Left renal cortex interstitium (tissue), 4 donors: ENCODE data around the gene TUBA3E. TPM values are rescaled to one million over a fixed set of nuclear protein-coding genes. Genes with fewer than 3 reads are reported as not detected.
"Not testable (repeated sequence)": the region's sequence is repeated elsewhere in the genome, so short reads cannot be mapped to it uniquely, and the experiment has no call there.

Experiments
- DNase-seq, 4 donors: peaks; one replicate each; pipeline ENCODE4 v3.0.0-alpha.2; 2013; ENCODE audit warnings: low read depth in 4 of 4, low spot score in 2 of 4, missing footprints in 1 of 4
- polyA plus RNA-seq, 4 donors: library from polyadenylated mRNA; unstranded; fragments of 120-200 nt; gene quantifications; one replicate each; pipeline ENCODE4 v1.2.1, GENCODE V29; 2013; ENCODE audit not compliant: insufficient read length in 4 of 4

TUBA3E gene
- polyA plus RNA-seq, 4 donors, result 0.11 to 0.26 TPM; not detected in 2

DNA sequence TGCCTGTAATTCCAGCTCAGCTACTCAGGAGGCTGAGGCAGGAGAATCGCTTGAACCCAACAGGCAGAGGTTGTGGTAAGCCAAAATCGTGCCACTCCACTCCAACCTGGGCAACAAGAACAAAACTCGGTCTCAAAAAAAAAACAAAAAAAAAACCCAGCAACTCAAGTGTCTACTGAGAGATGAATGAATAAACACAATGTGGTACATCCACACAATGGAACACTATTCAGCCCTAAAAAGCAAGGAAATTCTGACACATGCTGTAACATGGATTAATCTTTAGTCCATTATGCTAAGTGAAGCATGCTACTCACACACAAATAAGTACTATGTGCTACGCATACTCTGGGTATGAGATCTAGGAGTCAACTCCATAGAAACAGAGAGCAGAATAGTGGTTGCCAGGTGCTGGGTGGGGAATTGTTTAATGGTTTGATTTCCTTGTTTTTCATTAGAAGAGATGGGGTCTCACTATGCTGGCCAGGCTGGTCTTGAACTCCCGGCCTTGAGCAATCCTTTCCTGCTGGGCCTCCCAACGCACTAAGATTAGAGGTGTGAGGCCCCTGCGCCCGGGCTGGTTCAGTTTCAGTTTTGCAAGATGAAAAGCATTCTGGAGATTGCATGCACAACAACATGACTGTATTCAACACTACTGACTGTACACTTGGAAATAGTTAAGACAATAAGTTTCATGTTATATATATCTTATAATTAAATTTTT lies 32.8 kb downstream of the TUBA3E start:
- no peak for DNase-seq

DNA sequence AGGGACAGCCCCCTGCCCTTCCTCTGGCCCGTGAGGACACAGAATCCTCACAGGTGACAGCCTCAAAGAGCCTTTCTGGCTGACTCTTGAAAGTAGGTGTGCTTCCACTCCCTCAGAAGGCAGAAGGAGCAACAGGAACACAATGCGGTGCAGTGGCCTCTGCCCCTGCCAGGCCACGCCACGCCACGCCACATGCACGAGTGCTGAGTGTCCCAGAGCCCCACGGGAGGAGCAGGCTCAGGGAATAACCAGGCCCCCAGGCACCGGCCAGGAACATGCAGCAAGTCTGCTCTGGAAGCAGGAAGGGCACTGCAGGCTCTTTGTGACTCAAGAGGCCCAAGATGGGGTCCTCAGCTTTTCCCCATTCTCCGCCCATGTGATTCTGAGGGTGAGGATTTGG lies 35.3 kb downstream of the TUBA3E start:
- DNase-seq, result no peak

DNA sequence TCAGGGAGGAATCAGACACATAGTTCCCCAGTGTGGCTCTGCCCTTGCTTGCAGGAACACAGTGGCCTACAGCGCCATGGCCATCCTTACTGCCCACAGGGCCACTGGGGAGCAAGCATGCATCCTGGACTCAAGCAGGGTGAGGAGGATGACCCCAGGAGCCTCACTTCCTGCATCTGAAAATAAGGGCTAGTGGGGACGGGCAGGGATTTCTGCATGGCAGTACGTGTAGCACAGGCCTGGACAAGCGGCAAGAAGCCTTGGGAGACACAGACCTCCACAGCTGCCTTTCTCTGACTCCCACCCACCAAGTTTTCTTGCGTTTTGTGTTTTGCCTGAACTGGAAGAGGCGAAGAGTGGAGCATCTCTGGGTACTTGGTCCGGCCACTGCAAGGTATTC lies 35.8 kb downstream of the TUBA3E start:
- DNase-seq, result not testable (repeated sequence)

GRCh38 chr2:130160838-130161705 lies 37.2 kb downstream of the TUBA3E start:
- not testable (repeated sequence) for DNase-seq

GRCh38 chr2:130160131-130160530 lies 38.1 kb downstream of the TUBA3E start:
- DNase-seq, result no peak

DNA sequence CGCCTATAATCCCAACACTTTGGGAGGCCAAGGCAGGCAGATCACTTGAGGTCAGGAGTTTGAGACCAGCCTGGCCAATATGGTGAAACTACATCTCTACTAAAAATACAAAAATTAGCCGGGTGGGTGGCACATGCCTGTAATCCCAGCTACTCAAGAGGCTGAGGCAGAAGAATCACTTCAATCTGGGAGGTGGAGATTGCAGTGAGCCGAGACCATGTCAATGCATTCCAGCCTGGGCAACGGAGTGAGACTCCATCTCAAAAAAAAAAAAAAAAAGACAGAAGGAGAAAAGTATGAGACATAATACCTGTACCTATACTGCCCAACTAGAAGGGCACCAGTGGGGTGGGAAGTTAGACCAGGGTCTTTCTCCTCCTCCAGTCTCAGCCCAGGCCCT lies 38.9 kb downstream of the TUBA3E start:
- not testable (repeated sequence) for DNase-seq

GRCh38 chr2:130158631-130159030 lies 39.6 kb downstream of the TUBA3E start:
- no peak for DNase-seq

GRCh38 chr2:130157825-130158514 lies 40.3 kb downstream of the TUBA3E start:
- not testable (repeated sequence) for DNase-seq

- not testable (repeated sequence) for DNase-seq
Measured at GRCh38 chr2:130157354-130157753, 40.9 kb downstream of the TUBA3E start.

DNA sequence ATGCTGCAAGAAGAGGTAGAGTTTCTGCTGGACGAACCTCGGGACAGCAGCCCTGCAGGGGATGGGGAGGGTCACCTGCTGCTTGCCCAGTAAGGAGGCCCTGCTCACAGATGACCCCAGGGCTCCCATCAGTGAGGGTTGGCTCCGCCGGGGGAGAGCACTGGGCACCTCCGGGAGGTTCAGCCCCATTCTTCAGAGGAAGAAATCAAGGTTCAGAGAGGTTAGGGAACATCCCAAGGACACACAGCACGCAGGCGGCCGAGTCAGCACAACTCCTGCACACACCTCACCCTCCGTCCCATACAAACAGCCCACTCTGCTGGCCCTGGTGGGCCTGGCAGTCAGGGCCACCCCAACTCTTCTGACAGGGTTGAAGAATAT lies 41.6 kb downstream of the TUBA3E start:
- no peak for DNase-seq

DNA sequence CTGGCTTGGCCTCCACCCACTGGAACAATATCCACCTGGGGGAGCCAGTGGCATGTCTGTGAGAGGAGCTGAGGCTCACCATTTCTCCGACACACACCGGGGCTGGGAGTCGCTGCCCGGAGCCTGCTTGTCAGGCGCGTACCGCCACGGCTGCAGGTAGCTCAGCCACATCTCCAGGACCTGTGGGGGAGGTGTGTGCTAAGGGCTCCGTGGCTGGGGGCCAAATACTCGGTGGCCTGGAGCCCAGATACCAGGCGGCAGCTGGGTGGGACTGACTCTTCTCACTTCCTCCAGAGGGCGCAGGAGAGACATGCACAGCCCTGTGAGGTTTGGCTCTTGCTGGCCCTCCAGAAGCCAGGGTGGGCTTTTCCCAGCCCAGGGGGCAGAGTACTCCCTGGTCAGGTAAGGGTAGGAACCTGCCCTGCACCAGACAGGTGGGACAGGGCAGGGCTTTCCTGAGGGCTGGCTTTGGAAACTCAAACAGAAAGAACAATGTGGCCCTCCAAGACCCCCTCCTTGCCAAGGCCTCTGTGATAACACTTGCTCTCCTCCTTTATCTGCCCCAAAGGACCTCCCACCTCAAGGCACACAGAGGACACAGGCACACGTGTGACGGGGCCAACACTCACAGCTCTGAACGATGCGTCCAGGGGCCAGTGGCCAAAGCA lies 42.1 kb downstream of the TUBA3E start:
- not testable (repeated sequence) for DNase-seq

DNA sequence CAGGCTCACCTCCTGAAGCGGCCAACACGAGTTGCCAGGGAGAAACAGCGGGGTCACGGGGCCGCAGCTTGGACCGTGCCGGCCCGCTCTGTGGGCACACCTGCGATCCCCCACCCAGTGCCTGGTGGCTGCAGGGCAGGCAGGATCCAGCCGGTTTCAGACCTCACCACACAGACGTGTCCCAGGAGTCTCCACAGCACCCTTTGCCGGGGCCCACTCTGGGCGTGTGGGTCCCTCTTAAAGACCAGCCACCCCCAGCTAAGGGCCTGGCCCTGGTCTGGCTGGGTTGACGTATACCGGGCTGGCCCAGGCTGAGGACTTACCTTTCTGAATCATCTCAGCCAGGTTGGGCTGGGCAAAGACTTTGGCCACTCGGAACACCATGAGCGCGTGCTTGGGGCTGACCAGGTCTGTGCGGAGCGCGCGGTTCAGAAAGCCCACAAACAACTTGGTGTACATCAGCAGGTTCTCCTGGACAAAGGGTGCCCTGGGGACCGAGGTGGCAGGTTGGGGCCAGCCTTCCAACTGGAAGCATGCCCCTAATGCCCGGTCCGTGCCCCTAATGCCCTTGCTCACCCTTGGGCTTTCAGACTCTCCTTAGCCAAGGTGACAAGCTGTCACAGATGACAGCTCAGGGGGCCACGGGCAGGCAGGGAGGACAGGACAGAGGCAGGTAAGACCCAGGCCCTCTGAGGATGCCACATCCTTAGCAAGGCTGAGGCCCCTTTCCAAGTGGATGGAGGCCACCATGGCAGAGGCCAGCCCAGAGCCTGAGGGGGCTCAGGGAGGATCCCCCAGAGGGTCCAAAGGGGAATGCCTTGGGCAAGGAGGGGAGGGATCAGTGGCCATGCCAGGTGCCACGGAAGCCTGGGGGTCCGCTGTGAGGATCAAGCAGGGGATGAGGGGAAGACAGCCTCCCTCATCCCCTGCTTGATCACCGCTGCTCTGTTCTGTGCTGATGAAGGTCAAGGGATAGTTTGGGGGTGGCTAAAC lies 43.2 kb downstream of the TUBA3E start:
- no peak for DNase-seq

- DNase-seq, result not testable (repeated sequence)
Measured at GRCh38 chr2:130154423-130154770, 43.8 kb downstream of the TUBA3E start.

GRCh38 chr2:130153721-130154422 lies 44.4 kb downstream of the TUBA3E start:
- not testable (repeated sequence) for DNase-seq

- no peak for DNase-seq
Measured at GRCh38 chr2:130152816-130153595, 45.2 kb downstream of the TUBA3E start.

DNA sequence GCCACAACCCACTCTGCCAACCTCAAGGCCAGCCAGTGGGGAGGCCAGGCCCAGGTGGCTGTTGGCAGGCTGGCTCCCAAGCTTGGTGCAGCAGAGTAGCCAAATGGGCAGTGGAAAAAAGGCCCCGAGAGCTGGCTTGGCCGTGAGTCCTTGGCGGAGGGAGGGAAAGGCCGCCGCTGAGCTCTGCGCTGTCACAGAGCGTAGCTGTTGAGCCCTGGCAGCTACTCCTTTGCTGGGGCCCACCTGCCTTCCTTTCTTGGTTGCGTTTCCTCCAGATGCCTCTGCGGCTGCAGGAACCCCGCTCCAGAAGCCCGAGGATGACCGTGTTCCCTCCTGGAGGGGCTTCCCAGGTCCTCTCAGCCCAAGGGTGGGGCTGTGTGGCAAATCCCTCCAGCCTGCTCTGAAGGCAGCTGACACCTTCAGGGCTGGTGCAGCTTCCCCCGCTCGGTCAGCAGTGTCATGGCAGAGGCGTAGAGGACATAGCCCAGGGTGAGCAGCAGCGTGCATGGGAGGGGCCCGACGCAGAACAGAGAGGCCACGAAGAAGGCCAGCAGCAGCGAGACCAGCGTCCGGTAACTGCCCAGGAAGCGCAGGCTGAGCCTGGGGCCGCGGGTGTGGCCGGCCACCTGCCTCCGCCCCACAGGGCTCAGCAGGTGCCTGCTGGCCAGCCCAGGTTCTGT lies 46.0 kb downstream of the TUBA3E start:
- DNase-seq, result not testable (repeated sequence)

- DNase-seq, result not testable (repeated sequence)
Measured at GRCh38 chr2:130151145-130151512, 47.1 kb downstream of the TUBA3E start.
